Ishikawa (cell line): ENCODE measurements around the gene UPK3A.

Source experiments
- CEBPB ChIP-seq: IDR thresholded peaks from 2 replicates; pipeline ENCODE4 v1.6.1; 2012
- CREB1 ChIP-seq: IDR thresholded peaks from 2 replicates; pipeline ENCODE4 v1.6.1; 2012; ENCODE audit warnings: low read depth
- EGR1 ChIP-seq: IDR thresholded peaks from 2 replicates; pipeline ENCODE4 v1.6.1; 2012
- EP300 ChIP-seq: IDR thresholded peaks from 2 replicates; pipeline ENCODE4 v1.6.1; 2012; ENCODE audit warnings: borderline replicate concordance
- MAX ChIP-seq: IDR thresholded peaks from 2 replicates; pipeline ENCODE4 v1.6.1; 2012
- NFIC ChIP-seq: IDR thresholded peaks from 2 replicates; pipeline ENCODE4 v1.6.1; 2012
- REST ChIP-seq: IDR thresholded peaks from 2 replicates; pipeline ENCODE4 v1.6.1; 2012; ENCODE audit warnings: low read depth, mild to moderate bottlenecking
- TAF1 ChIP-seq: IDR thresholded peaks from 2 replicates; pipeline ENCODE4 v1.6.1; 2012; ENCODE audit warnings: low read depth, mild to moderate bottlenecking
- TCF12 ChIP-seq: IDR thresholded peaks from 2 replicates; pipeline ENCODE4 v1.6.1; 2012; ENCODE audit warnings: low read depth
- USF1 ChIP-seq: IDR thresholded peaks from 2 replicates; pipeline ENCODE4 v1.6.1; 2012
- YY1 ChIP-seq: IDR thresholded peaks from 2 replicates; pipeline ENCODE4 v1.6.1; 2012; ENCODE audit warnings: low read depth
- ZBTB7A ChIP-seq: IDR thresholded peaks from 2 replicates; pipeline ENCODE4 v1.6.1; 2012; ENCODE audit warnings: low read depth

- TF ChIP-seq TCF12 (no peak), CREB1 (no peak), CEBPB (no peak), USF1 (no peak), EGR1 (no peak), REST (no peak), YY1 (no peak), TAF1 (no peak), EP300 (no peak), MAX (no peak), ZBTB7A (no peak), NFIC (no peak)
Measured at GRCh38 chr22:45276507-45277105, 8.1 kb upstream of the UPK3A start.
